Stimulated activated naive CD4-positive, alpha-beta T cell treated with Interleukin-2 at 50 U/mL for 16 hours (primary cell): ENCODE data around the gene DEAF1.
A peak's percentile ranks its signal among the peaks of the same experiment; 100 is the strongest.

Source experiments
- DNase-seq: peaks from one replicate; lab custom pipeline; 2025; lab: John Stamatoyannopoulos, UW

The DEAF1 gene

DNA sequence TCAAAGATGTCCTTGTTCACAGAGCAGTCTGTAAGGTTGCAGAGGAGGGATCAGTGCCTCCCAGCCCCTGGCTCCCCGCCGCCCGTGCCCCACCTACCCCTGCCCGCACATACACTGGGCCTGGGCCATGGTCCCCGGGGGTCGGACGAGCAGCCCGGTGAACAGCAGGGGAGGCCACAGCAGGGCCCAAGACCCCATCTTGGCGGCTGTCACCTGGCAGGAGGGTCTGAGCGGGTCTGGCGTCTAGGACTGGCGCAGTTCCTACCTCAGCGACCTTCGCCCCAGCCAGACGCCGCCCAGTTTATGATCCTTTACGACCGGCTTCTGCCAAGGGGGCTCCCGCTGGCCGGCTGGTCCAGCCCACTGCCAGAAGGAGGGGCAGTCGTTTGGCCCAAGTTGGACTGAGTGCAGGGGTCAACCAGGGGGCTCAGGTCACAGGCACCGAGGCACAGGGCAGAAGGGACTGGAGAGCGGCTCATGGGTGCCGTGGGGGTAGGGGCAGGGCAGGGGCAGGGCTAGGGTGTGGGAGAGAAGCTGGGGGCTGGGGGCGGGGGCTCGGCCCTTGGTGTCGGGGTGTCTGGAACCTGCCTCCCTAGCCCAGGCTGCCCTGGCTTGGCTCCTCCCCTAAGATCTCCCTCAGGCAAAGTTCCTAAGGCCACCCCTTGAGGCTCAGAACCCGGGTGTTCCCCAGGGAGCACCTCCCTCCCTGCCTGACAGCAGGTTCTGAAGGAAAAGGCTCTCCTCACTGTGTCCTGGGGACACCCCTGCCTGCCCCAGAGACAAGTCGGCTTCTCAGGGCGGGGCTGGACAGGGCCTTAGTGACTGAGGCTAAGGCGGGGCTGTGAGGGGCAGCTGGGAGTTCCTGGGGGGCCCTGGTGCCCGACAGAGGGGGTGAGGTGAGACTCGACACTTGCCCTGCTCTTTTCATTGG, 70.1 kb downstream of the DEAF1 start, which contains the start of gene CDHR5:
Gene CDHR5 (minus strand): TSS at position 251 of the 931 bp plus-strand sequence. CDS start 53 bp downstream, at position 198.
- no peak for DNase-seq

DNA sequence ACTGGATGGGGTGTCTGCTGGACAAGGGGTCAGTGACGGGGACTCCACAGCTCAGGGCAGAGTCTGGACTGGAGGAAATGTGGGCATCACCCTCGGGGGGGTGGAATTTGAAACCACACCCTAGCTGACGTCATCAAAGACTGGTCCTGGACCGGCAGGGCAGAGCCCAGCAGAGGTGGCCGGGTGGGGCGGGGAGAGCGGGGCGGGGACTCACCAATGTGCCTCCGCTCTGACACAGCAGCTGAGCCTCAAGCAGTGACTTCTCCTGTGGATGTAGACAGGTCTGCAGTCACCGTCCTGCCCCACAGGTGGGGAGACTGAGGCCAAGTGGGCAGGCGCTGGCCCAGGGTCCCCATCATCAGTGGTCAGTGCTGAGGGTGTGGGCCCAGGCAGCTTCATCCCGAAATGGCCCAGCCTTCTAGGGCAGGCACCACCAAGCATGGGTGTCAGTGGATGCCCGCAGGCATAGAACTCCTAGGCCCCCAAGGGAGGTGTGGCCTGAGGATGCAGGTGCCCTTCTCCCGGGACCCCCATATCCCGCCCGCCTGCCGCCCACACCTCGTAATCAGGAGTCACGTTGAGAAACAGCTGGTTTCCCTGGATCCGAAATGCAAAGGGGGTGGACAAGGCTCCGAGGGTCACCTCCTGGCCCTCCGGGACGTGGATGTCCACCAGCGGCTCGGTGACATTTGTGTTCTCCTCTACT, 70.9 kb downstream of the DEAF1 start:
- no peak for DNase-seq

DNA sequence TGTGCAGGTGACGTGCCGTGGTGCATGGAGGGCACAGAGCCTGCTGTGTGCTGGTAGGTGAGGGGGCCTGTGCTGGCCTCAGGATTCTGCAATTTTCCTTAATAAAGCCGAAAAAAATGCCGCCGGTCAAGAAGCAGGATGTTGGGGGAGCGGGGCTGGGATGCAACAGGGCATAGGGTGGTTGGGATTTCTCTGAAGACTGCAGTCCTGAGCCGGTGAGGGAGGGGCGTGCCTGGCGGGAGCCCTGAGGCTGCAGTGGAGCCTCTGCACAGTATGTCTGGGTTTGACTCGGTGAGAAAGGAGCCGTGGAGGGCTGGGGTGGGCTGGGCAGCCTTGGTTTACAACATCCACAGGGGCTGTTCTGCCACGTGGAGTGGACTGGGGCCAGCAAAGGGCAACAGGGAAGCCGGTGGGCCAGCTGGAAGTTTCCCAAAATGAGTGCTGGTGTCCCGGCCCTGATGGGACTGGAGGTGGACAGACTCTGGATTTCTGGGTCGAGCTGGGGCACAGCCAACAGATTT, 71.6 kb downstream of the DEAF1 start:
- DNase-seq: no peak

DNA sequence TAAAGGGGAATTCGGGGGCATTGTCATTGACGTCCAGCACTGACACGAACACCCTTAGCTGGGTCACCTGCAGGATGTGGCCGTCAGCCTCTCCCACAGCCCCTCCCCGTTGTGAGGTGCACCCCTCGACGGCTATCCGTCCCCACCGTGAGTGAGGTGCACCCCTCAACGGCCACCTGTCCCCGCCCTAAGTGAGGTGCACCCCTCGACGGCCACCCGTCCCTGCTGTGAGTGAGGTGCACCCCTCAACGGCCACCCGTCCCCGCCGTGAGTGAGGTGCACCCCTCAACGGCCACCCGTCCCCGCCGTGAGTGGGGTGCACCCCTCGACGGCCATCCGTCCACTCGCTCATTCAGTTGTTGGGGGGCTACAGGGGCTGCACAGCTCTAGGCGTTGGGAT, 73.2 kb downstream of the DEAF1 start:
- no peak for DNase-seq

DNA sequence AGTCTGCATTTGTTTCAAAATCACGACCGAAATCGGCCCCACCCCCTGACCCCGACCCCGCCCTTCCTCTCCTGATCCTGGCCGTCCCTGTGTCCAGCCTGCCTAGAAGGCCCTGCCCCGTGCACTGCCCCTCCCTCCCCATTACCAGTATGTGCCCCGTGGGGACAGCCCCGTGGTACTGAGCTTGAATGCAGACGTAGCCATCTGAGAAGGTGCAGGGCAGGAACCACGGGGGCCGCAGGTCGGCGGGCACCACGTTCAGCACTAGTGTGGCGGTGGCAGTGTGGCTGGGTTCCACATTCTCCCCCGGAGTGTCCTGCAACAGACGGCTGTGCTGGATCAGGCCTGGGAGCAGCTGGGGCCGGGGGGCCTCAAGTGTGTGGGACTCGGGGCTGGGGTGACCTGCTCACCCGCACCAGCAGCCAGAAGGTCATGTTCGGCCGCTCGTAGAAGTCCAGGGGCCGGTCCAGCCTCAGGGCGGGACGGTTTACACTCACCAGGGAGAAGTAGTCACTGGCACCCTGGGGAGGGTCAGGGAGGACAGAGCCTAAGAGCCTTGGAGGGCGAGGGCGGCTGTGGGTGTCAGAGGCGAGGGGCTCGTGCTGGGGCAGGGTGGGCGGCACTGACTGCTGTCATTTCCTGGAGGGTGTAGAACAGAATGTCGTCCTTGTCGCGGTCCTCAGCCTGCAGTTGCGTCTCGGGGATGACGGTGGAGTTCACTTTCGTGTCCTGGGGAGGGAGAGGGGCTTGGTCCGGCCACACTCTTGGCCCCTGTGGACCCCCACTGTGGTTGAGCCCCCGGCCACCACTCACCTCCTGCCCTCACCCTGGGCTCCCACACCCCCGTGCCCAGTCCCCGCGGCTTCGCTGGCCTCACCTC, 73.8 kb downstream of the DEAF1 start:
- no peak for DNase-seq

- no peak for DNase-seq
Observed at GRCh38 chr11:620201-620600, 74.8 kb downstream of the DEAF1 start.

DNA sequence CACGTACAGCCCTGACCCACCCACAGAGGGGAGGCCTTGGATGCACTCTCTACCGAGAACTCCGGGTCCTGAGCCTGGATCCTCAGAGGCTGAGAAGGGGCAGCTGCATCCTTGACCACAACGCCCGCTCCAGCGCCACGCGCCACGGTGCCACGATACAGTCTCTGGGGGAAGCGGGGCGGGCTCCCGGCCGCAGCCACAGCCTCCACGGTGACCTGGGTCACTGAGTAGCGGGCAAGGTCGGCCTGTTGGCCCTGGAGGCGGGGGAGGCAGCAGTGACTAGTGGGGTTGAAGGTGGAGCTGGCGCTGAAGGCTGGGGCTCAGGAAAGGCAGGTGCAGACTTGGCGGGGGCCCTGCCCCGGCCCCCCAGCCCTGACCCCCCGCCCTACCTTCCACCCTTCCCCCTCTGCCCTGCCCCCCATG, 75.4 kb downstream of the DEAF1 start:
- DNase-seq: no peak

GRCh38 chr11:618856-619627, 76.0 kb downstream of the DEAF1 start:
- DNase-seq: no peak

DNA sequence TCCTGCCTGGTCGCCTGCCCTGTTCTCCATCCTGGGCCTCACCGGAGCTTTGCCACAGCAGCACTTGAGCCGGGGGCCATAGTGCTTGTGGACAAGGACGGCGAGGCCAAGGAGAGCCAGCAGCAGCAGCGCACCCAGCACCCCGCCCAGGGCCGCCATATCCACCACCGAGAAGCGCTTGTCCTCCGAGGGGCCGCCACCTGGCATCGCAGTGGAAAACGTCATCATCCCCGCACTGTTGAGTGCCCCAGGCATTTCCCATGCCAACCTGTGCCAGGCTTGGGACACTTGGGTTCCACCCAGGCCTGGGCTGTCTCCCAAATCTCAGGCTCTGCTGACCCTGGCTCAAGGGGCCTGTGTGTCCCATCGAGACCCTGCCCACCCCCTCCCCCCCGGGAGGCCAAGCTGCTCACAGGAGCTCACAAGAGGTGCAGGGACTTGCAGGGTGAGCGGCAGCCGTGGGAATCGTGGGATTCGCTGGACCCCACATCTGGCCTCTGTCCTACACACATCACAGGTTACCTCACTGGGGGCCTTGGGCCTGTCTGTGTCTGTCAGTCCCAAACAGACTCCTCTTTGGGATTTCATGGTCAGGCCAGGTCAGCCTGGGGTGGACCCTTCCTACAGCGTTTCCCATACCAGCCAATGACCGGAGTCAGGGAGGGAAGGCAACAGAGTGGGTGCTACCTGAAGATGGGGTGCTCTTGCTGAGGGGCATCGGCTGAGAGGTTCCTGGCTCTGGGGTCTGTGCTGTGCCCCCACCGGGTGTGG, 76.9 kb downstream of the DEAF1 start:
- no peak for DNase-seq

DNA sequence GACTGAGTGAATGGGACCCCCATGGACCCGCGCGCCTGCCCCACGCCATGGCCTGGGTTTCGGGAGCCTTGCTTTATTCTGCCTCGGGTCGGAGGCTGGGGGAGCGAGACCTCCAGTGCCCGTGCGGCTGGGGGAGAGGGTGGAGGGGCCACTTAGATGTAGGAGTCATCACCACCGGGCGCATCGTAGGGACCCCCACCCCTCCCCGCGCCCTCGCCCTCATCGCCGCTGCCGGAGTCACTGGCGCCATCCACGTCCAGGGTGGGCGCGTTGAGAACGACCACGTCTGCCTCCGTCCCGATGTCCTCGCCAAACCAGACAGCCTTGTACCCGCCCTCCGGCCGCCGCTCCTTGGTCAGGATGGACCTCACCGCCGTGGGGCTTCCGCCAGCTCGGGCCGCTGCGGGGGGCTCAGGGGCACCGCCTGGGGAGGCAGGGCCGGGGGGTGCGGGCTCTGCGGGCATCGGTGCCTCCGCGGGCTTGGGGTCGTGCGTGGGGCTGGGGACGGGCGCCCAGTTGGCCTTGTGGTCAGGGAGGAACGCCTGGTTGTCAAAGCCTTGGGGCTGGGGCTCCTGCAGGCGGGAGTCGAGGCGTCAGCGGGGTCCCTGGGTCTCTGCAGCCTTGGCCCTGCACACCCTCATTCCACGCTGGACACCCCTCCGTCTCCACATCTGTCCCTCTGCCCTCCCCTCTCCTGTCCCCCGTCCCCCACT, 77.7 kb downstream of the DEAF1 start:
- no peak for DNase-seq

GRCh38 chr11:616320-617198, 78.5 kb downstream of the DEAF1 start:
- no peak for DNase-seq

DNA sequence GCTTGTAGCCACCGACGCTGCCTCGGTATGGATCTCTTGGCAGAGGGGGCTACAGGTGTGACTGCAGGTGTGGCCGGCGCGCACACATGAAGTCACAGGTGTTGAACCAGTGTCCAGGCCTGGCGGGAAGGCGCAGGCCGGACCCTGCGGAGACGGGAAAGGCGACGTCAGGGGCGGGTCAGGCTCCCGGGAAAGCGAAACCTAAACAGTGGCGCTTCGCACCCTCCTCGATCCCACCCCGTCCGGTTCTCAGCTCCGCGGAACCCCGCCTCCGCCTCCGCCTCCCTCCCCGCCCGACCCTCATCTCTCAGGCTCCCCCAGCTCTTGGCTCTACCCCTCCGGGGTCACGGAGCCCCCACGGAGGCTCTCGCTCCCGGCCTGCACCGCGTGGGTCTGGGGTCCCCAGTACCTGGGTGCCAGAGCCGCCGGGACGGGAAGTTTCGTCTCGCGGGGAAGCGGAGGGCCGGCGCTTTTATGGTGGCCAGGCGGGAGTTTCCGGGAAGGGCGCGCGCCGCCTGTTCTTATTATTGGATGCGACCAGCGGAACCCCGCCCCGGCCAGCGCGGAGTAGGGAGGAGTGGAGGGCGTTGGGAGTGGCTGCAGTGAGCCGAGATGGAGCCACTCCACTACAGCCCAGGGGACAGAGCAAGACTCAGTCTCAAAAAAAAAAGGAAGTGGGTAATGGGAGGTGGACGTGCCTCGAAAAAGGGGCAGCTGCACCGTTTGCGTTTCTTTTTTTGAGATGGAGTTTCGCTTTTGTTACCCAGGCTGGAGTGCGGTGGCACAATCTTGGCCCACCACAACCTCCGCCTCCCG, 79.3 kb downstream of the DEAF1 start, which contains the start of gene IRF7:
Gene IRF7 (minus strand): TSS at position 447 of the 816 bp plus-strand sequence. CDS start 586 bp downstream, outside the sequence.
- DNase-seq: peak; percentile 83

GRCh38 chr11:614623-615503, 80.2 kb downstream of the DEAF1 start:
- DNase-seq: no peak

DNA sequence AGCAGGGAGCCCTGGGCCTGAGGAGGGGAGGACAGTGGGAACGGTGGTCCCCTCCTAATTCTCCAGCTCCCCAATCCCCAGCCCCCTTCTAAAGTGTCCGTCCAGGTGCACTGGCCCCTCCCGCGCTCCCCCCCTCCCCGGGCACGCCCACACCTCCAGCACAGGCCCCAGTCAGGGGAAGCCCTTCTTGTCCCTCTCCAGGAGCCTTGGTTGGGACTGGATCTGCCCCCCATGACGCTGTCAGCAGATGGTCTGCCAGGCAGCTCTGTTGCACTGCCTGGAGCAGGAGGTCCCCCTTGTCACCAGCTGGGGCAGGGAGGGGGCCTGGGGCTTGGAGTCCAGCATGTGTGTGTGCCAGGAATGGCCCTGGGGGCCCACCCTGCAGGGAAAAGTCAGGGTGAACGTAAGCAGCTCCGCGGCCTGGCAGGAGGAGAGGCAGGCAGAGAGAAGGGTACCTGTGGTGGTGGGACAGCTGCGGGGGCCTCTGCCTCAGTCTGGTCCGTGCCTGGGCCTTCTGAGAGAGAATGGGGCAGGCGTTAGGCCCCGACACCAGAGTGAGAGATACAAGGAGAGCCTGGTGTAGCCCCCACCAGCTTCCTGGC, 80.9 kb downstream of the DEAF1 start:
- DNase-seq: no peak

DNA sequence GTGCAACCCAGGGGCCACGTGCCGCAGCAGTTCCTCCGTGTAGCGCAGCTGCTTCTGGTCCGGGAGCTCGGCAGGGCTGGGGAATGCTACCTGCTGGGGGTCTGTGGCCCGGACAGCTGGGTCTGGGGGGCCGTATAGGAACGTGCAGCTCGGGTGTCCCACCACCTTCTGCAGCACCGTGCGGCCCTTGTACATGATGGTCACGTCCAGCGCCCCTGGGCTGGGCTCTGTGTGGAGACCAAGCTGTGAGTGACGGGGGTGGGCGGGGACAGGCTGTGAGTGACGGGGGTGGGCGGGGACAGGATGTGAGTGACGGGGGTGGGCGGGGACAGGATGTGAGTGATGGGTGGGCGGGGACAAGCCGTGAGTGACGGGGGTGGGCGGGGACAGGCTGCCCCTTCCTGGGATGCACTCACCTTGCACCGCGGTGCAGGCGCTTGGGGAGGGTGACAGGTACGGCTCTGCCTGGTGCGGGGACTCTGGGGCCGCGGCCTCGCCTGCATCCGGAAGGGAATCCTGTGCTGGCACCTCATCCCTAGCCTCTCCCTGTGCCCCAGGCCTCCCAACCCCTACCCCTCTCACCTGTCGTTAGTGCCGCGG, 81.6 kb downstream of the DEAF1 start:
- DNase-seq: peak; percentile 79

- DNase-seq: no peak
Observed at GRCh38 chr11:612961-613300, 82.1 kb downstream of the DEAF1 start.
